GM12878 (cell line): Measurements from ENCODE around the gene CLEC7A. TPM values are rescaled to one million over a fixed set of nuclear protein-coding genes. Genes with fewer than 3 reads are reported as not detected.

Source experiments
- ATAC-seq: fragments of 200-7000 bp; cut with Tn5 transposase; 3 replicates; pipeline ENCODE4 v1.9.1; 2020; ENCODE audit warnings: mild to moderate bottlenecking, moderate library complexity
- BruUV-seq: library from RNA; stranded (reverse); fragments of 400-500 nt; replicated peaks from 2 replicates; lab custom pipeline; 2021; lab: Mats Ljungman, UMichigan
- CTCF ChIA-PET: fragments of 300-600 bp; sonication (Branson Sonifier 250); formaldehyde crosslinking; extraction: SDS; loops from one replicate; lab custom pipeline; 2021; ENCODE audit warnings: inconsistent platforms; lab: Yijun Ruan, JAX
- POLR2A ChIA-PET: fragments of 350-600 bp; formaldehyde crosslinking; extraction: SDS; loops from one replicate; lab custom pipeline; 2021; ENCODE audit warnings: inconsistent platforms; lab: Charles Lee
- RAD21 ChIA-PET: fragments of 300-600 bp; sonication (Branson Sonifier 250); formaldehyde crosslinking; loops from one replicate; lab custom pipeline; 2023; ENCODE audit warnings: antibody characterized with exemption; ENCODE audit not compliant: unreplicated experiment; lab: Charles Lee
- SMC1A ChIA-PET: fragments of 300-600 bp; sonication (Branson Sonifier 250); formaldehyde crosslinking; loops from one replicate; lab custom pipeline; 2023; ENCODE audit not compliant: unreplicated experiment, uncharacterized antibody; lab: Charles Lee
- DNase-seq: peaks from one replicate; pipeline ENCODE4 v3.0.0-alpha.2; 2011; ENCODE audit warnings: low read depth, low spot score
- FAIRE-seq: peaks from 3 replicates; lab custom pipeline; 2011; peaks lifted over from hg19 to GRCh38; lab: Jason Lieb, UNC
- H2AFZ ChIP-seq: 2 replicates; pipeline ENCODE4 v1.6.0; 2011; ENCODE audit warnings: low read depth, low read length, control low read depth; ENCODE audit not compliant: control insufficient read depth
- H3K27ac ChIP-seq: 2 replicates; pipeline ENCODE4 v1.5.1; 2011; ENCODE audit warnings: control low read depth; ENCODE audit not compliant: control insufficient read depth, insufficient read depth
- H3K27me3 ChIP-seq, 2 experiments: replicated peaks in 1 of 2; 2 replicates each; pipeline versions ENCODE4 v1.6.0 to v1.6.1; 2011; ENCODE audit warnings: low read length in 1 of 2; ENCODE audit not compliant: control insufficient read depth in 2 of 2, insufficient read depth in 2 of 2
- H3K36me3 ChIP-seq, 2 experiments: 2 replicates each; pipeline ENCODE4 v1.5.1; 2011; ENCODE audit warnings: low read length in 1 of 2; ENCODE audit not compliant: control insufficient read depth in 2 of 2, insufficient read depth in 2 of 2
- H3K4me1 ChIP-seq: 2 replicates; pipeline ENCODE4 v1.6.1; 2011; ENCODE audit warnings: mild to moderate bottlenecking, low read length, moderate library complexity, mixed read lengths; ENCODE audit not compliant: control insufficient read depth, insufficient read depth
- H3K4me2 ChIP-seq: 2 replicates; pipeline ENCODE4 v1.6.0; 2011; ENCODE audit warnings: control low read depth; ENCODE audit not compliant: control insufficient read depth, insufficient read depth
- H3K4me3 ChIP-seq: fragments of 200-600 bp; sonication (generic); 2 replicates; pipeline ENCODE4 v1.5.1; 2016
- H3K79me2 ChIP-seq: 2 replicates; pipeline ENCODE4 v1.6.0; 2011; ENCODE audit warnings: low read length; ENCODE audit not compliant: control insufficient read depth, insufficient read depth
- H3K9ac ChIP-seq: 2 replicates; pipeline ENCODE4 v1.8.0; 2011; ENCODE audit warnings: low read length, control low read depth, mixed read lengths; ENCODE audit not compliant: control insufficient read depth, insufficient read depth
- H3K9me3 ChIP-seq: replicated peaks from 3 replicates; pipeline ENCODE4 v1.5.1; 2011; ENCODE audit warnings: mild to moderate bottlenecking, low read length; ENCODE audit not compliant: control insufficient read depth, insufficient read depth
- H4K20me1 ChIP-seq: 2 replicates; pipeline ENCODE4 v1.6.0; 2011; ENCODE audit not compliant: control insufficient read depth, insufficient read depth
- BRCA1 ChIP-seq: IDR thresholded peaks from 2 replicates; pipeline ENCODE4 v1.6.1; 2011; ENCODE audit warnings: low read depth, low read length, improper control_type of control experiment
- EZH2 ChIP-seq: IDR thresholded peaks from 2 replicates; pipeline ENCODE4 v1.6.1; 2012; ENCODE audit warnings: low read depth, mild to moderate bottlenecking, control low read depth, inconsistent platforms, low read length, borderline replicate concordance; ENCODE audit not compliant: control insufficient read depth
- FOXK2 ChIP-seq: fragments of 450-650 bp; IDR thresholded peaks from 2 replicates; pipeline ENCODE4 v1.6.1; 2017; ENCODE audit warnings: mild to moderate bottlenecking, moderate library complexity
- JUND ChIP-seq: IDR thresholded peaks from 2 replicates; pipeline ENCODE4 v1.6.1; 2012; ENCODE audit warnings: low read depth, mild to moderate bottlenecking, low read length, improper control_type of control experiment, moderate library complexity
- MYC ChIP-seq: IDR thresholded peaks from 2 replicates; pipeline ENCODE4 v1.6.1; 2011; ENCODE audit warnings: mild to moderate bottlenecking, low read length, moderate library complexity, inconsistent platforms; ENCODE audit not compliant: insufficient read depth, insufficient replicate concordance, insufficient read length, severe bottlenecking
- ZNF24 ChIP-seq: fragments of 450-650 bp; IDR thresholded peaks from 2 replicates; pipeline ENCODE4 v1.6.1; 2017; ENCODE audit warnings: antibody characterized with exemption, mild to moderate bottlenecking
- WGBS: methylation state at CpG from one replicate; pipeline ENCODE4 v1.1.6; 2016; ENCODE audit warnings: low lambda C conversion rate; ENCODE audit not compliant: insufficient replicate concordance, insufficient coverage; ENCODE audit errors: missing lambda C conversion rate; 5-methylcytosine and 5-hydroxymethylcytosine counted together
- in situ Hi-C: fragments of 300-500 bp; cut with MboI; formaldehyde crosslinking; loops from 9 replicates; pipeline ENCODE4 v1.14.3; 2018; ENCODE audit warnings: mixed read lengths
- intact Hi-C: fragments of 100-400 bp; cut with micrococcal nuclease; formaldehyde crosslinking; loops from one replicate; pipeline ENCODE4 v1.14.2; 2022; ENCODE audit not compliant: unreplicated experiment
- polyA plus RNA-seq, 11 experiments: library from polyadenylated mRNA; depleted of rRNA in 4 of 11; unstranded in 6 of 11; stranded (reverse) in 5 of 11; fragments of >200 nt; fragmentation: Nextera tagmentation in 4 of 11; fragmentation: Illumina TruSeq in 1 of 11; extraction: Ambion mirVana in 4 of 11; extraction: Trizol in 1 of 11; gene quantifications; 1 replicate in 1 of 11; 2 replicates in 10 of 11; pipeline versions ENCODE4 v1.2.1 to v1.2.3, GENCODE V29; 2011 to 2016; ENCODE audit warnings: inconsistent platforms in 2 of 11, missing spikeins in 2 of 11, low read depth in 1 of 11
- total RNA-seq, 4 experiments: library from RNA; depleted of rRNA in 3 of 4; stranded (reverse); fragments of >200 nt in 3 of 4; fragmentation: Illumina TruSeq in 1 of 4; extraction: Trizol in 1 of 4; gene quantifications; 2 replicates each; pipeline versions ENCODE4 v1.2.1 to v1.2.3, GENCODE V29; 2013 to 2021

The CLEC7A gene
- total and polyA plus RNA-seq, 10 of the 15 experiments (the other 5 are each of a cell fraction or from before 2014, with no cell fraction given): not detected

DNA sequence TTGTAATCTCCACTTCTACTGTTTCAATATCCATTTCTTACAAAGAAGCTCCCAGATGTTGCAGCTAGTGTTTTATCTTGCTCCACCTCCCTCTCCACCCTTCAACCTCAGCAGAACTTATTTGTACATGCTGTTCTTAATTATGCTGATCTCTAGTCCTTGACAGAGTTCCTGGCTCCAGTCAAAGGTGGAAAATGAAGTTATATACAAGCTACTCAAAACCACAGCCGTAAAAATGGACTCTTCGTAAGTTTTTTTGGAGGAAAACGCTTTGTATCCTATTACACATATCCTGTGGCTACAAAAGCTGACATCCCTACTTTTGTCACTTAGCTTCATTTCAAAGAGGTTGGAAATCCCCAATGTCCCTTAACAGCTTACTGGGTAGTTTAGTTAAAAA is 32.5 kb downstream of the CLEC7A start (continued):
- TF ChIP-seq ZNF24 (no peak), FOXK2 (no peak)
- TF ChIP-seq, all 136 proteins: peak for 0

DNA sequence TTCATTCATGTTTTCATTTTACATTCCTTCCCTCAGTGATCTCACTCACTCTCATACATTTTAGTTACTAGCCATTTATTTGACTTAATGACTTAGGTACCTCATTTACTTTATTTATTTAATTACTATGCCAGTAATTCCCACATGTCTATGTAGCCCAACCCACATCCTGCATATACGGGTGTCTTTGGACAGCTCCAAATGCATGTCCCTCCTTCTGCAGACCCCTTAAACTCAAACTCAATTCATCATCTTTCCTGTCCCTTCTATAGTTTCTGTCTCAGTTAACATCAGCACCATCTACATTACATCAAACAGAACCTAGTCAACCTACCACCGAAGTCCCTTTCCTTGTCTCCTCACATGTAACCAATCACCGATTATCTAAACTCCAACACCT is 34.0 kb downstream of the CLEC7A start:
- H3K4me3 ChIP-seq: no peak overlapping the region
- intact Hi-C loops (no loop called here), in situ Hi-C loops (no loop called here)
- H3K9ac ChIP-seq: no peak overlapping the region
- no peaks in the 10 kb centered on the region for H3K27me3 ChIP-seq
- no peaks in the 10 kb centered on the region for H3K36me3 ChIP-seq
- no peak overlapping the region for H2AFZ ChIP-seq
- no TSS peak for BruUV-seq
- no peak overlapping the region for H3K4me2 ChIP-seq
- H3K27ac ChIP-seq: no peak overlapping the region
- FAIRE-seq: no peak
- WGBS: 66% methylated on average over 3 of the region's 3 CpGs
- H3K9me3 ChIP-seq: no peaks in the 10 kb centered on the region
- POLR2A ChIA-PET: no interaction called here
- no peak for DNase-seq
- RAD21 ChIA-PET: no interaction called here
- no peak for ATAC-seq
- no peaks in the 10 kb centered on the region for H3K4me1 ChIP-seq
- no peak for TF ChIP-seq EZH2
- TF ChIP-seq JUND: no peak
- no peak for TF ChIP-seq BRCA1
- TF ChIP-seq MYC: no peak
- H3K79me2 ChIP-seq: no peaks in the 10 kb centered on the region
- SMC1A ChIA-PET: no interaction called here
- H4K20me1 ChIP-seq: no peaks in the 10 kb centered on the region
- CTCF ChIA-PET: interaction anchor here (2.4 kb wide), 1 partner anchor 44 kb away, joined by 5 read pairs; no protein-coding TSS in a partner anchor
